Keratinocyte (primary cell): Measurements from ENCODE around the gene ZNF668. TPM values are rescaled to one million over a fixed set of nuclear protein-coding genes. Genes with fewer than 3 reads are reported as not detected.

Experiments used
- DNase-seq: peaks from one replicate; pipeline ENCODE4 v3.0.0-alpha.2; 2011; ENCODE audit warnings: low read depth, missing footprints, low spot score
- FAIRE-seq: peaks from 2 replicates; lab custom pipeline; 2011; peaks lifted over from hg19 to GRCh38; lab: Jason Lieb, UNC
- H2AFZ ChIP-seq: 2 replicates; pipeline ENCODE4 v1.6.0; 2012; ENCODE audit warnings: low read length, control low read depth, inconsistent platforms; ENCODE audit not compliant: control insufficient read depth
- H3K27ac ChIP-seq: 2 replicates; pipeline ENCODE4 v1.5.1; 2011; ENCODE audit warnings: low read length; ENCODE audit not compliant: control insufficient read depth, insufficient read depth
- H3K27me3 ChIP-seq: 3 replicates; pipeline ENCODE4 v1.6.0; 2011; ENCODE audit warnings: low read length; ENCODE audit not compliant: control insufficient read depth, insufficient read depth; ENCODE audit errors: extremely low read depth
- H3K36me3 ChIP-seq, 2 experiments: 2 replicates in 1 of 2; 3 replicates in 1 of 2; pipeline ENCODE4 v1.5.1; 2011; ENCODE audit warnings: low read length in 2 of 2, mild to moderate bottlenecking in 1 of 2; ENCODE audit not compliant: control insufficient read depth in 2 of 2, insufficient read depth in 2 of 2; ENCODE audit errors: extremely low read depth in 1 of 2
- H3K4me1 ChIP-seq: 3 replicates; pipeline ENCODE4 v1.5.1; 2011; ENCODE audit warnings: low read length; ENCODE audit not compliant: control insufficient read depth, insufficient read depth; ENCODE audit errors: extremely low read depth
- H3K4me2 ChIP-seq: 3 replicates; pipeline ENCODE4 v1.6.0; 2011; ENCODE audit warnings: low read depth, low read length; ENCODE audit not compliant: control insufficient read depth, insufficient read depth; ENCODE audit errors: extremely low read depth
- H3K4me3 ChIP-seq, 3 experiments: fragments of 200-600 bp in 1 of 3; sonication (generic) in 1 of 3; 2 replicates in 2 of 3; 3 replicates in 1 of 3; pipeline ENCODE4 v1.5.1; 2011 to 2016; ENCODE audit warnings: low read length in 3 of 3, mild to moderate bottlenecking in 3 of 3, control low read depth in 2 of 3, inconsistent platforms in 1 of 3, low read depth in 1 of 3, mixed read lengths in 1 of 3, mixed run types in 1 of 3, moderate library complexity in 1 of 3; ENCODE audit not compliant: control insufficient read depth in 2 of 3, insufficient read depth in 2 of 3; ENCODE audit errors: extremely low read depth in 1 of 3
- H3K79me2 ChIP-seq: 2 replicates; pipeline ENCODE4 v1.6.0; 2012; ENCODE audit warnings: low read length; ENCODE audit not compliant: control insufficient read depth, insufficient read depth
- H3K9ac ChIP-seq: 3 replicates; pipeline ENCODE4 v1.6.0; 2011; ENCODE audit warnings: low read length; ENCODE audit not compliant: control insufficient read depth, insufficient read depth; ENCODE audit errors: extremely low read depth
- H3K9me1 ChIP-seq: 3 replicates; pipeline ENCODE4 v1.6.0; 2011; ENCODE audit warnings: low read length; ENCODE audit not compliant: control insufficient read depth, insufficient read depth; ENCODE audit errors: extremely low read depth
- H3K9me3 ChIP-seq: 2 replicates; pipeline ENCODE4 v1.5.1; 2012; ENCODE audit warnings: low read depth, low read length; ENCODE audit not compliant: control insufficient read depth
- H4K20me1 ChIP-seq: 3 replicates; pipeline ENCODE4 v1.6.0; 2011; ENCODE audit warnings: low read length; ENCODE audit not compliant: control insufficient read depth, insufficient read depth; ENCODE audit errors: extremely low read depth
- CTCF ChIP-seq, 3 experiments: IDR thresholded peaks in 1 of 3; conservative IDR thresholded peaks in 1 of 3; optimal IDR thresholded peaks in 1 of 3; 2 replicates in 2 of 3; 3 replicates in 1 of 3; pipeline versions ENCODE3 to v1.5.1; 2011; ENCODE audit warnings: low read length in 3 of 3, mild to moderate bottlenecking in 3 of 3, moderate library complexity in 2 of 3, control low read depth in 1 of 3, inconsistent platforms in 1 of 3; ENCODE audit not compliant: insufficient read depth in 2 of 3; ENCODE audit errors: extremely low read depth in 1 of 3
- EZH2 ChIP-seq: IDR thresholded peaks from one replicate; pipeline ENCODE4 v1.6.1; 2012; ENCODE audit warnings: inconsistent platforms, mild to moderate bottlenecking, low read length, moderate library complexity
- dilution Hi-C: fragments of 300-500 bp; cut with MboI; formaldehyde crosslinking; loops from one replicate; pipeline ENCODE4 v1.7.0; 2020; ENCODE audit warnings: low sequenced_read_pairs; ENCODE audit not compliant: extremely low pct_ligation_motif_present
- polyA plus RNA-seq, 5 experiments: library from polyadenylated mRNA; depleted of rRNA in 3 of 5; stranded (reverse) in 3 of 5; stranded (forward) in 1 of 5; unstranded in 1 of 5; fragments of >200 nt; gene quantifications; 1 replicate in 1 of 5; 2 replicates in 3 of 5; 3 replicates in 1 of 5; pipeline versions ENCODE4 v1.2.1 to v1.2.3, GENCODE V29; 2011 to 2012; ENCODE audit warnings: missing spikeins in 2 of 5, low read depth in 1 of 5, low replicate concordance in 1 of 5

ZNF668 gene
- polyA plus RNA-seq, 1 donor (not counting 4 experiments of a cell fraction or from before 2014, with no cell fraction given) = 5.5 TPM

DNA sequence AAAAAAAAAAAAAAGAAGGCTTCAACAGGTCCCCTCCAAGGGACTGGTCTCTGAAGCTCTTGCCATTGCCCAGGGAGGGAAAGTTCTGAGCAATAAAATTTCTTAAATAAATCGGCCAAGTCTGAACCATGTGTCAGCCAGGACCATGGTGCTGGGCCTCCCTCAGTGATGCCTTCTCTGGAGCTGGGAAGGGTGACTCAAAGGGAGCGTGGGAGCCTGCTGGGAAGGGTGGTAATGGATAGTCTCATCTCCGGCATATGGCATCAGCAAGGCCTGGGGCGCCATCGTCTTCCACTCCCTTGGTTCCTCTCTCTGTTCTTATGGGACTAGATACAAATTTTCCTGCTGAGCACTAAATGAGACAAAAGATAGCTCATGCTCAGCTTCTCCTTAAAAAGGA lies 18.3 kb upstream of the ZNF668 start:
- Histone ChIP-seq H3K79me2 (peaks cover 28% of the 10 kb centered on the region), H3K4me3 (no peak overlapping the region), H3K9ac (no peak overlapping the region), H3K27me3 (no peaks in the 10 kb centered on the region), H3K9me1 (no peaks in the 10 kb centered on the region), H3K9me3 (no peaks in the 10 kb centered on the region), H3K27ac (no peak overlapping the region), H3K4me1 (peaks cover 9% of the 10 kb centered on the region), H3K4me2 (no peak overlapping the region), H3K36me3 (peaks cover 7 to 8% of the 10 kb centered on the region in 2 experiments), H4K20me1 (no peaks in the 10 kb centered on the region), H2AFZ (no peak overlapping the region)
- DNase-seq (no peak), FAIRE-seq (no peak)
- dilution Hi-C loops = no loop called here
- TF ChIP-seq EZH2 (no peak), CTCF (optimal IDR thresholded peaks at IDR 0.05 in 1 of 3, IDR thresholded peaks at IDR 0.05 in 1 of 3, conservative IDR thresholded peaks at IDR 0.05 in 1 of 3; ENCODE audit: extremely low read depth in 1 of 3, insufficient read depth in 2 of 3, low read length in 3 of 3) (no peak)

GRCh38 chr16:31090540-31090939 lies 16.5 kb upstream of the ZNF668 start:
- H3K27ac ChIP-seq = no peak overlapping the region
- no peaks in the 10 kb centered on the region for H4K20me1 ChIP-seq
- no peak overlapping the region for H3K9ac ChIP-seq
- peaks cover 7 to 10% of the 10 kb centered on the region in 2 experiments for H3K36me3 ChIP-seq
- no peaks in the 10 kb centered on the region for H3K27me3 ChIP-seq
- H3K9me1 ChIP-seq = no peaks in the 10 kb centered on the region
- peaks cover 12% of the 10 kb centered on the region for H3K4me1 ChIP-seq
- TF ChIP-seq CTCF (optimal IDR thresholded peaks at IDR 0.05 in 1 of 3, IDR thresholded peaks at IDR 0.05 in 1 of 3, conservative IDR thresholded peaks at IDR 0.05 in 1 of 3; ENCODE audit: extremely low read depth in 1 of 3, insufficient read depth in 2 of 3, low read length in 3 of 3) (no peak), EZH2 (no peak)
- H2AFZ ChIP-seq = no peak overlapping the region
- no peak overlapping the region for H3K4me3 ChIP-seq
- FAIRE-seq (no peak), DNase-seq (no peak)
- no peak overlapping the region for H3K4me2 ChIP-seq
- no peaks in the 10 kb centered on the region for H3K9me3 ChIP-seq
- dilution Hi-C loops = no loop called here
- peaks cover 28% of the 10 kb centered on the region for H3K79me2 ChIP-seq
